ENCODE data around the gene RTN4IP1.
"Not testable (repeated sequence)": the region's sequence is repeated elsewhere in the genome, so short reads cannot be mapped to it uniquely, and the experiment has no call there.

Gene RTN4IP1

GRCh38 chr6:106629859-106630163 lies 513 bp upstream of the RTN4IP1 start:
- Histone ChIP-seq H3K36me3 (ENCODE audit: control insufficient read depth in 5 of 5, insufficient read depth in 5 of 5, low read length in 5 of 5) (no peaks in the 10 kb centered on the region), H3K4me3 (ENCODE audit: low read depth in 1 of 5, low read length in 5 of 5) (peak overlapping the region; percentile 87 to 99 (median 97)), H3K9me3 (ENCODE audit: control insufficient read depth in 5 of 5, low read length in 5 of 5) (no peaks in the 10 kb centered on the region), H3K9ac (ENCODE audit: low read length in 5 of 5) (peak overlapping the region; percentile 92 to 99 (median 95)), H3K27me3 (ENCODE audit: control insufficient read depth in 5 of 5, insufficient read depth in 4 of 5, low read length in 5 of 5) (no peaks in the 10 kb centered on the region), H3K27ac (ENCODE audit: low read depth, low read length) (peak overlapping the region; percentile 89), H3K4me1 (ENCODE audit: control insufficient read depth in 5 of 5, insufficient read depth in 5 of 5, low read length in 5 of 5) (peaks cover 0 to 17% (median 16%) of the 10 kb centered on the region in 5 donors)

GRCh38 chr6:106628658-106629102 lies 618 bp downstream of the RTN4IP1 start:
- Histone ChIP-seq H3K4me3 (ENCODE audit: low read depth in 1 of 5, low read length in 5 of 5) (peak overlapping the region; percentile 87 to 99 (median 97)), H3K27ac (ENCODE audit: low read depth, low read length) (peak overlapping the region; percentile 89), H3K4me1 (ENCODE audit: control insufficient read depth in 5 of 5, insufficient read depth in 5 of 5, low read length in 5 of 5) (peaks cover 0 to 17% (median 16%) of the 10 kb centered on the region in 5 donors)

GRCh38 chr6:106627760-106628159 lies 1.5 kb downstream of the RTN4IP1 start:
- not testable (repeated sequence) for H3K4me3 ChIP-seq (ENCODE audit: low read depth in 1 of 5, low read length in 5 of 5); H3K9me3 ChIP-seq (ENCODE audit: control insufficient read depth in 5 of 5, low read length in 5 of 5); H3K9ac ChIP-seq (ENCODE audit: low read length in 5 of 5); H3K36me3 ChIP-seq (ENCODE audit: control insufficient read depth in 5 of 5, insufficient read depth in 5 of 5, low read length in 5 of 5); H3K27me3 ChIP-seq (ENCODE audit: control insufficient read depth in 5 of 5, insufficient read depth in 4 of 5, low read length in 5 of 5); H3K27ac ChIP-seq (ENCODE audit: low read depth, low read length)
- peaks cover 0 to 17% (median 16%) of the 10 kb centered on the region in 5 donors for H3K4me1 ChIP-seq (ENCODE audit: control insufficient read depth in 5 of 5, insufficient read depth in 5 of 5, low read length in 5 of 5)

More at GRCh38 chr6:106628658-106629102, 618 bp downstream of the RTN4IP1 start:
- Histone ChIP-seq H3K36me3 (ENCODE audit: control insufficient read depth in 5 of 5, insufficient read depth in 5 of 5, low read length in 5 of 5) (no peaks in the 10 kb centered on the region), H3K9ac (ENCODE audit: low read length in 5 of 5) (peak overlapping the region; percentile 92 to 99 (median 95)), H3K9me3 (ENCODE audit: control insufficient read depth in 5 of 5, low read length in 5 of 5) (no peaks in the 10 kb centered on the region), H3K27me3 (ENCODE audit: control insufficient read depth in 5 of 5, insufficient read depth in 4 of 5, low read length in 5 of 5) (no peaks in the 10 kb centered on the region)

- Histone ChIP-seq H3K27ac (ENCODE audit: low read depth, low read length) (no peak overlapping the region), H3K4me1 (ENCODE audit: control insufficient read depth in 5 of 5, insufficient read depth in 5 of 5, low read length in 5 of 5) (peaks cover 0 to 17% (median 16%) of the 10 kb centered on the region in 5 donors), H3K9ac (ENCODE audit: low read length in 5 of 5) (no peak overlapping the region), H3K36me3 (ENCODE audit: control insufficient read depth in 5 of 5, insufficient read depth in 5 of 5, low read length in 5 of 5) (peaks cover 0 to 5% (median 3%) of the 10 kb centered on the region in 5 donors), H3K27me3 (ENCODE audit: control insufficient read depth in 5 of 5, insufficient read depth in 4 of 5, low read length in 5 of 5) (no peaks in the 10 kb centered on the region), H3K4me3 (ENCODE audit: low read depth in 1 of 5, low read length in 5 of 5) (no peak overlapping the region), H3K9me3 (ENCODE audit: control insufficient read depth in 5 of 5, low read length in 5 of 5) (no peaks in the 10 kb centered on the region)
These were observed 2.8 kb downstream of the RTN4IP1 start for GRCh38 chr6:106626485-106626884.

- Histone ChIP-seq H3K4me1 (ENCODE audit: control insufficient read depth in 5 of 5, insufficient read depth in 5 of 5, low read length in 5 of 5) (no peaks in the 10 kb centered on the region), H3K9me3 (ENCODE audit: control insufficient read depth in 5 of 5, low read length in 5 of 5) (no peaks in the 10 kb centered on the region), H3K36me3 (ENCODE audit: control insufficient read depth in 5 of 5, insufficient read depth in 5 of 5, low read length in 5 of 5) (peaks cover 0 to 12% (median 7%) of the 10 kb centered on the region in 5 donors), H3K9ac (ENCODE audit: low read length in 5 of 5) (no peak overlapping the region), H3K27me3 (ENCODE audit: control insufficient read depth in 5 of 5, insufficient read depth in 4 of 5, low read length in 5 of 5) (no peaks in the 10 kb centered on the region), H3K27ac (ENCODE audit: low read depth, low read length) (no peak overlapping the region), H3K4me3 (ENCODE audit: low read depth in 1 of 5, low read length in 5 of 5) (no peak overlapping the region)
These were observed 6.3 kb downstream of the RTN4IP1 start for GRCh38 chr6:106623039-106623438.

- H3K4me3 ChIP-seq (ENCODE audit: low read depth in 1 of 5, low read length in 5 of 5): no peak overlapping the region
- no peak overlapping the region for H3K9ac ChIP-seq (ENCODE audit: low read length in 5 of 5)
- H3K27ac ChIP-seq (ENCODE audit: low read depth, low read length): no peak overlapping the region
- no peaks in the 10 kb centered on the region for H3K27me3 ChIP-seq (ENCODE audit: control insufficient read depth in 5 of 5, insufficient read depth in 4 of 5, low read length in 5 of 5)
- peaks cover 0 to 12% (median 7%) of the 10 kb centered on the region in 5 donors for H3K36me3 ChIP-seq (ENCODE audit: control insufficient read depth in 5 of 5, insufficient read depth in 5 of 5, low read length in 5 of 5)
- H3K4me1 ChIP-seq (ENCODE audit: control insufficient read depth in 5 of 5, insufficient read depth in 5 of 5, low read length in 5 of 5): no peaks in the 10 kb centered on the region
- no peaks in the 10 kb centered on the region for H3K9me3 ChIP-seq (ENCODE audit: control insufficient read depth in 5 of 5, low read length in 5 of 5)
These were observed 6.9 kb downstream of the RTN4IP1 start for GRCh38 chr6:106622412-106622811.

- Histone ChIP-seq H3K36me3 (ENCODE audit: control insufficient read depth in 5 of 5, insufficient read depth in 5 of 5, low read length in 5 of 5) (peaks cover 3 to 17% (median 7%) of the 10 kb centered on the region in 5 donors), H3K4me3 (ENCODE audit: low read depth in 1 of 5, low read length in 5 of 5) (no peak overlapping the region), H3K9me3 (ENCODE audit: control insufficient read depth in 5 of 5, low read length in 5 of 5) (no peaks in the 10 kb centered on the region), H3K4me1 (ENCODE audit: control insufficient read depth in 5 of 5, insufficient read depth in 5 of 5, low read length in 5 of 5) (no peaks in the 10 kb centered on the region), H3K9ac (ENCODE audit: low read length in 5 of 5) (no peak overlapping the region), H3K27ac (ENCODE audit: low read depth, low read length) (no peak overlapping the region), H3K27me3 (ENCODE audit: control insufficient read depth in 5 of 5, insufficient read depth in 4 of 5, low read length in 5 of 5) (no peaks in the 10 kb centered on the region)
These were observed 8.2 kb downstream of the RTN4IP1 start for GRCh38 chr6:106620931-106621672.

GRCh38 chr6:106619223-106619622 lies 10.1 kb downstream of the RTN4IP1 start:
- Histone ChIP-seq H3K9me3 (ENCODE audit: control insufficient read depth in 5 of 5, low read length in 5 of 5) (no peaks in the 10 kb centered on the region), H3K27ac (ENCODE audit: low read depth, low read length) (no peak overlapping the region), H3K4me3 (ENCODE audit: low read depth in 1 of 5, low read length in 5 of 5) (no peak overlapping the region), H3K4me1 (ENCODE audit: control insufficient read depth in 5 of 5, insufficient read depth in 5 of 5, low read length in 5 of 5) (no peaks in the 10 kb centered on the region), H3K27me3 (ENCODE audit: control insufficient read depth in 5 of 5, insufficient read depth in 4 of 5, low read length in 5 of 5) (no peaks in the 10 kb centered on the region), H3K36me3 (ENCODE audit: control insufficient read depth in 5 of 5, insufficient read depth in 5 of 5, low read length in 5 of 5) (peaks cover 3 to 17% (median 10%) of the 10 kb centered on the region in 5 donors), H3K9ac (ENCODE audit: low read length in 5 of 5) (no peak overlapping the region)

- H3K27me3 ChIP-seq (ENCODE audit: control insufficient read depth in 5 of 5, insufficient read depth in 4 of 5, low read length in 5 of 5): no peaks in the 10 kb centered on the region
- H3K9me3 ChIP-seq (ENCODE audit: control insufficient read depth in 5 of 5, low read length in 5 of 5): no peaks in the 10 kb centered on the region
- no peak overlapping the region for H3K9ac ChIP-seq (ENCODE audit: low read length in 5 of 5)
- H3K4me1 ChIP-seq (ENCODE audit: control insufficient read depth in 5 of 5, insufficient read depth in 5 of 5, low read length in 5 of 5): no peaks in the 10 kb centered on the region
- no peak overlapping the region for H3K4me3 ChIP-seq (ENCODE audit: low read depth in 1 of 5, low read length in 5 of 5)
- no peak overlapping the region for H3K27ac ChIP-seq (ENCODE audit: low read depth, low read length)
- H3K36me3 ChIP-seq (ENCODE audit: control insufficient read depth in 5 of 5, insufficient read depth in 5 of 5, low read length in 5 of 5): peaks cover 3 to 17% (median 10%) of the 10 kb centered on the region in 5 donors
These were observed 11.0 kb downstream of the RTN4IP1 start for GRCh38 chr6:106618324-106618723.

GRCh38 chr6:106617857-106618256 lies 11.4 kb downstream of the RTN4IP1 start:
- no peak overlapping the region for H3K9ac ChIP-seq (ENCODE audit: low read length in 5 of 5)
- peaks cover 5 to 20% (median 10%) of the 10 kb centered on the region in 5 donors for H3K36me3 ChIP-seq (ENCODE audit: control insufficient read depth in 5 of 5, insufficient read depth in 5 of 5, low read length in 5 of 5)
- H3K27ac ChIP-seq (ENCODE audit: low read depth, low read length): no peak overlapping the region
- no peaks in the 10 kb centered on the region for H3K27me3 ChIP-seq (ENCODE audit: control insufficient read depth in 5 of 5, insufficient read depth in 4 of 5, low read length in 5 of 5)
- no peak overlapping the region for H3K4me3 ChIP-seq (ENCODE audit: low read depth in 1 of 5, low read length in 5 of 5)
- H3K9me3 ChIP-seq (ENCODE audit: control insufficient read depth in 5 of 5, low read length in 5 of 5): no peaks in the 10 kb centered on the region
- H3K4me1 ChIP-seq (ENCODE audit: control insufficient read depth in 5 of 5, insufficient read depth in 5 of 5, low read length in 5 of 5): no peaks in the 10 kb centered on the region

Data from subcutaneous abdominal adipose tissue (tissue), 5 donors.